Measurements from ENCODE around the gene ERG.

ERG gene

DNA sequence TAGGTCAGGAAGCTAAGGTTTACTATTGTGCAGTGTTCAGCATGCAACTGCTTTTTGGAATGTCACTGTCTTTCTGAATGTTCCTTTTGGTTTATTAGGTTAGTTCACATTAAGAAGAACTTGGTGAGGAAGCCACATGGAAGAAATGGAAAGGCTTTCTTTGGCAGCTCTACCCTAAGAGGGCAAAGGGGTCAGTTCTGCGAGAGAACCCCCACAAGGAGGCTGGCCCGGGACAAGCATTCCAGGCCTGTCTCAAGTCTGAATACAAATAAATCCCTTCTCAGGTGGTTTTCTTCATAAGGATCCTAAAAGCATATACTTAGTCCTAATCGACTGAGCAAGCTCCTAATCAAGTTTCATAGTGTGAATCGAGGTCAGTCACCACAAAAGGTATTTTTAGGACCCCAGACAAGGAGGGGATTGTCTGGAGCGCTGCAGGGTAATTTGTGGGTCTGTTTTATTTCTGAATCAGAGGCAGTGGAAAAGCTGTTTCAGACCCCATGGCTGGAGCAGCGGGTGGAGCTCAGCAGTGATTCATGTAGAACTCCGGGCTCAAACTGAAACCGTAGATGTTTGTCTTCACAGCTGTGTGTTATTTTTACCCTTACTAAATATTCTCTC is 63.3 kb downstream of the ERG start:
- no peak for DNase-seq (ENCODE audit: low read depth in 2 of 2)

DNA sequence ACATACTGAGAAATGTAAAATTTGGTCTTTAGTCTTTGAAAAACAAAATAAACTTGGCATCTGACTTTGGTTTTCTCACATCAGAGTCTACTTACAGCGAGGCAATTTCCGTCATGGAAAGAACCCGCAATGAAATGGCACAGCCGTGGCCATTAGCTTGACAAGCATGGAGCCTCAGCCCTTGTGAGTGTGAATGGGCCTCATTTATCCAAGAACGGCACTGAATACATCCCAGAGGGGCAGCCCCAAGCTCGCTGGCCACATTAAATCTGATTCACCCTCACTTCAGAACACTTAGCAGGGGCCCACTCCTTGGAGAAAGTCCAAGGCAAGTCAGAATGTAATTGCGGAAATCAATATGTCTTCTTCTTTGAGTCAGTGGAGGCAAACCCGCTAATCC is 64.8 kb downstream of the ERG start:
- no peak for DNase-seq (ENCODE audit: low read depth in 2 of 2)

DNA sequence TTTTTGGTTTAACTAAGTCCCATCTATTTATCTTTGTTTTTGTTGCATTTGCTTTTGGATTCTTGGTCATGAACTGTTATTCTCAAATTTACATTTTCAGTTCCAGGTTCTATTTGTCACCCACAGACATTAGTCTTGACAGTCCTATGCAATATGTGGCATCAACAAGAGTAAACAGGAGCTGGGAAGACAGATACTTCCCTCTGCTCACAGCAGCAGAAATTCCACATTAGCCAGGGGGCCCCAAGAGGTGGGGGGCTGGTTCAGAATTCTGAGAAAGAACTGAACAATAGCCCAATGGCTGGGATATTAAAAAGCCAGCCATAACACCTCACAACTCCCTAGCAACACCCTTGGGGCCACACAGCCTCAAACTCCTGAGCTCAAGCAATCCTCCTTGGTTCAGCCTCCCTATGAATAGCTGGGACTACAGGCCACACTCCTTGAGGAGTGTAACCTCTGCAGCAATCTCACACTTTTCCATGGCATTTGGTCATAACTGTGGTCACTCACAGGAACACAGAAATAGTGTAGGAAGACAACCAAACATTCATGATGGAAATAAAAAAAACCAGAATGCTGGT is 67.8 kb downstream of the ERG start:
- no peak for DNase-seq (ENCODE audit: low read depth in 2 of 2)

DNA sequence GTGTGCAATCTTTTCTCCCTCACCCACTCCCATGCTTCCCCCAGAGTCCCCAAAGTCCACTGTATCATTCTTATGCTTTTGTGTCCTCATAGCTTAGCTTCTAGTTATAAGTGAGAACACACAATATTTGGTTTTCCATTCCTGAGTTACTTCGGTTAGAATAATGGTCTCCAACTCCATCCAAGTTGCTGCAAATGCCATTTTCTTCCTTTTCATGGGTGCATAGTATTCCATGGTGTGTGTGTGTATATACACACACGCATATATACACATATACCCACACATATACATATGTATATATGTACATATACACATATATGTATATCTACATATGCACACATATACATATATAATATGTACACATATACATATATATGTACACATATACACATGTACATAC is 69.3 kb downstream of the ERG start:
- no peak for DNase-seq (ENCODE audit: low read depth in 2 of 2)

DNA sequence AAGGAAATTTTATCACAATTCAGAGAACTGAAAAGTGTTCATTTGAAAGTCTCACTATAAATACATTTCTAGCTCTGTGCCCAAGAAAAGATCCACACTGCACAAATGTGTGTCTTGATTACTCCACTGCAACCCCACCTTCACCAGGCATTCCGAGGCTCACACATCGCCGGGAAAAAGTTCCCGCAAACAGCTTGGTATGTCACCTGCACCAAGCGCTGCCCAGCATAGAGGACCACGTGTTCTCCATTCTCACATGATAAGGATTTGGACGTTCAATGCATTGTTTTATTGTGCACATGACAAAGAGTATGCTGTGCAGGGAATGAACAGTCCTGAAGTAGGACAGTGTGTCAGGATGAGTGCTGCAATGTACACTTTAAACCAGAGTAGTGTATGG is 70.1 kb downstream of the ERG start:
- DNase-seq (ENCODE audit: low read depth in 2 of 2): no peak

DNA sequence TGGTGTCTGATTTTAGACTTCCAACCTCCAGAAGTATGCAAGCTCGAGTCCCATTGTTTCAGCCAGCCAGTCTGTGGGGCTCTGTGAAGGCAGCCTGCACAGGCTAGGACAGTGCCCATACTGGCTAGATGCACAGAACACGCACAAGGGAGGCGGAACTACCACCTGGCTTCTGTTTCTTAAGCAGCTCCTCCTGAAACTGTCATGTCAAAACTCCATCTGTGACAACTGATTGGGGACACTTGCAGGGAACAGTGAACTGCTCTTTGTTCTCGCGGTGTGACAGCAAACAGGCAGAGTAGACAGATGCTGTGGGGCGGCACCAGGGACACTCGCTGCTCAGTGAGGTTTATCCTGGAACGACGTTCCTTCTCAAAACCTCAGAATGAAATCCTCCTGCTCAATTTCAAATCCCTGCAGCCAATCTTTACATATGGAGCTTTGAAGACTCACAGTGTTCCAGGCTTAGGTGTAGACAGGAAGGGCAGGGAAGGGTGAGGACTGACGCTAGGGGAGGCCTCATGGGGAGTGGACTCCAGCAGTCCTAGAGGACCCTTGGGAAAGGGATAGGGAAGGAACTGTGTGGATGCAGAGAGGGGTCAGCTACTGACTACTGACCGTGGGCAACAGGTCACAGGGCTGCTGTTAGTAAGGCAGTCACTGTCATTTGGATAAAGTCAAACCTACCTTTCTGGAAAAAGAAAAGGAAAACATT is 73.8 kb downstream of the ERG start:
- DNase-seq (ENCODE audit: low read depth in 2 of 2): no peak

DNA sequence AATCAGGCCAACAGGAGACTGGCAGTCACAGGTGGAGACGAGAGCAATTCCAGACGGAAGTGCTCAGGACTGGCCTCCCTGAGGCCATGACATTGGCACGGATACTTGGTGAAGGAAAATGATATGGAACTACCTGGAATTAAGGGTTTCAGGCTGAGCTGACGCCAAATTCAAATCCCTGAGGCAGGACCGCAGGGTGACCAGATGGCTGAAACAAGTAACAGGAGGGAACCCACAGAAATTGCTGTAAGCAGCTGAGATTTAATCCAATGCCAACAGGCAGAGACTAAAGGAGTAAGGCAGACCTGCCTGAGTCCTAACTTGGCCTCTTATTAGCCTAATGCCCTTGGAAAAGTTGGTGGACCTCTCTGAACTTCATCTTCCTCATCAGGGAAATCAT is 76.2 kb downstream of the ERG start:
- DNase-seq (ENCODE audit: low read depth in 2 of 2): no peak

DNA sequence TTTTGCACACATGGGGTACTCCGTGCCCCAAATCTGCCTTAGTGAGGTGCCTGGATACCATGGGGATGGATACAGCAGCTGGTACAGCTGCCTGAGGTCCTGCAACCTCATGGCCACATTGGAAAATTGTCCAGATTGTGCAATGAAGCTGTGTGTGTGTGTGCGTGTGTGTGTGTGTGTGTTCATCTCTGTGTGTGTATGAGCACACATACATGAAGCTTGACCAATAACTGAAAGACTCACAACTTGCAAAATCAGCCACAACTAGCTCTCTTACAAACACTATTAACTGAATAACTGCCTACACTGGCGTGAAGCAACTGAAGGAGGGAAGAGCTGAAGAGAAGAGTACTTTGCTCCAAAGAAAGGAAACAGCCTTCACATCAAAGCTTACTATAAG is 78.1 kb downstream of the ERG start:
- DNase-seq (ENCODE audit: low read depth in 2 of 2): no peak

DNA sequence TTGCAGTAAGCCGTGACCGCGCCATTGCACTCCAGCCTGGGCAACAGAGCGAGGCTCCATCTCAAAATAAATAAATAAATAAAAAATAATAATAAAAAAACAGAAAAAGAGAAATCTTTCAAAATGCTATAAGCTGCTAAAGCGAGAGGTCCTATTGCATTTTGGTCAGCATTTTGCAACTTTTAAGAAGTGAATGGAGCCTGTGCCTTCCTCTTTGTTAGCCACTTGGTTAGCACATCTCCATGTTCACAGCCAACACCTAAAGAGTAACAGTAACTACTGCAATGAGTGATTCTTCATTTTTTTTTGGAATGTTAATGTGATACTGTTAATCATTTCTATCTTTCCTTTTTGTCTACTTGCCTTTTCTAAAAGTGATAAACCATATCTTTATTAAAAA is 80.6 kb downstream of the ERG start:
- no peak for DNase-seq (ENCODE audit: low read depth in 2 of 2)

DNA sequence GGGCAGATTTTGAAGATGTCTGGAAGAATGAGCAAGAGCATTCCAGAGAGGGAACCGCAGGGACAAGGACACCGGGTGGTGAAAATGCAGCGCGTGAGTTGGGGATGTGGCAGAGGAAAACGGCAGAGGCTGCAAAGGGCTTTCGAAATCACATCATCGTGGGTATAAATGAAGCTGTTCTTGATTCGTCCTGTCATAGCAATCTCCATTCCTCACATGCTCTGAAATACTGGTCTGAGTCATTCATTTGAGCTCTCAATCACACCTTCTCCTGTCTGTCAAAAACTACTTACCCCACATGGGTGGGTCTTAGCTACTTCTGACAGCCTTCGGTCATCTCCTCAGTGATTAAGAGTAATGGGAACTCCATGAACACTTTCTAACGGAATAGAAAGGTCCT is 81.5 kb downstream of the ERG start:
- no peak for DNase-seq (ENCODE audit: low read depth in 2 of 2)

DNA sequence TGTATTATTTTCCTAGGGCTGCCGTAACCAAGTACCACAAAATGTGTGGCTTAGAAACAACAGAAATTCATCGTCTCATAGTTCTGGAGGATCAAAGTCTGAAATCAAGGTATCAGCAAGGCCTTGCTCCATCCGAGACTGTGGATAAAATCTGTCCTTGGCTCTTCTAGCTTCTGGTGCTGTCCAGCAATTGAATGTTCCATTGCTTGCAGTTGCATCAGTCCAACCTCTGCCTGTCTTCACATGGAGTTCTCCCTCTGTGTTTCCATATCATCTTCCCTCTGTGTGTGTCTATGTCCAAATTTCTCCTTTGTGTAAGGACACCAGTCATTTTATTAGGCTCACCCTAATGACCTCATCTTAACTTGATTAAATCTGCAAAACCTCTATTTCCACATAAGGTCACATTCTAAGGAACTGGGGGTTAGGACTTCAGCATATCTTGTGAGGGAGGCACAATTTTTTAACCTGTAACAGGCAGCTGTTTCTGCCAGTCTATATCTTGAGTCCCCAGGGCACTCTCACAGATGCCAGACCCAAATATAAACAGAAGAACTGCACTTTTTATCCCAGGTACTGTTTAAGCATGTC is 84.2 kb downstream of the ERG start:
- no peak for DNase-seq (ENCODE audit: low read depth in 2 of 2)

DNA sequence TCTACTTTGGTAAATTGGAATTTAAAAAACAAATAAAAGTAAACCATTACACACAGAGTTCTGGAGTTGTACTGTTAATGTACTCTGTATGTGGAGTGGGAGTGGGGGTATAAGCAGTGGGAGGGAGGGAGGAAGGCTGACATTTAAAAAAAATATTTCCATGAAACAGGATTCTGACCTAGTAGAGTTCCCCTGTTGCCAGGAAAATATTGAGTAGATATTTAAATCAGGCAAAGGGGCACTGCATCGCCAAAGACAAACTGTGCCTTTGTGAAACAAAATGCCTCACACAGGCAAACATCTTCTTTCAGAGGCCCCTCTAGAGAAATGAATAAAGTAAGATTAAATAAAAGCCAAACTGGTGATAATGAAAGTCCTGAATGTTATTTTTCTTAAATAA is 87.8 kb downstream of the ERG start:
- DNase-seq (ENCODE audit: low read depth in 2 of 2): no peak

DNA sequence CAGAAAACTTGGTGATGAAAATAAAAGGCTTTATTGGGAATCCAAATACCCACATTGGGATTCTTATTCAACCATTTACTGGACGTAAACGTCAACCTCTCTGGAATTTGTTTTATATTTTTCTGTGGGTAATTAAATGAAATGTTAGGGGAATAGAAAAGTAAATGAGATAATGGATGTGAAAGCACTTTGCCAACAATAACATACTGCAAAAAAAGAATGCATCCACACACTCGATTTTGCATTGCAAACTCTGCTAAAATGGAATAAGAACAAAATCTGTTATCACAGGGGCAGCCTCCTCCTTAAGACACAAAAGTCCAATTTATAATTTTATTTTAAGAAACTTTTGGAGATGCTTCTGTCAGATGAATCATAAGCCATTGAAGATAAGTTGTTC is 88.4 kb downstream of the ERG start:
- no peak for DNase-seq (ENCODE audit: low read depth in 2 of 2)

DNA sequence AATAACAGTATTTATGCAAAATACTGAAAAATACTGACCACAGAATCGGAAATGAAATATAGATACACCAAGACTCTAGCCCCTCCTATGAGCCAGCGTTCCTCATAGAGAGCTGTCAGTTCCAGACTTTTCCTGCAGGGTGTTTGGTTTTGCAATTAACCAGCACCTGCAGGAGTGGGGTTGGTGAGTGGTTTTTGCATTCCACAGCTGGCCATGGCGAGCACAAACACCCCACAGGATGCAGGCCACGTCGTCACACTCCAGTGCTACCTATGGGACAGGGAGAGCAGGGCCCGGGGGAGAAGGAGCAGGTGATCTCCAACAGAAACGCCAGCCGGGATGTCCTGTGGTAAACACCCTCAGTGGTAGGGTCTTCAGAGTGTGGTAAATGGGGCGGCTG is 94.1 kb downstream of the ERG start:
- DNase-seq (ENCODE audit: low read depth in 2 of 2): no peak

DNA sequence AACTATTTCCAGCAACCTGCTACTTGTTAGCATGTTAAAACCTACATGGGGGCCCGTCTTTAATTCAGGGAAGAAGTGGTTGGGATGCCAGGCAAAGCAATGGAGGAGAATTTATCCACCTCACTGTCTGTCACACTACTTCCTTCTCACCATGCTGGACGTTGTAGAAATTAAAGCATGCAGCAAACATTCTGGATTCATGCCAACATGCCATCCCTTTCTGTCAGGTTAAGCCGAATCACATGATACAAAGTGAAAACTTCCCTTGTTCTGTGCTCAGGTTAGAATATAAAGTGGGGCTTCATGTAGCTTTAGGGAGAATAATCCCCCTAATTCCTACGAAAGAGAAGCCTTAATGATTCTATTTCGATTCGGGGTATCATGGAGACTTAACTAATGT is 95.5 kb downstream of the ERG start:
- no peak for DNase-seq (ENCODE audit: low read depth in 2 of 2)

DNA sequence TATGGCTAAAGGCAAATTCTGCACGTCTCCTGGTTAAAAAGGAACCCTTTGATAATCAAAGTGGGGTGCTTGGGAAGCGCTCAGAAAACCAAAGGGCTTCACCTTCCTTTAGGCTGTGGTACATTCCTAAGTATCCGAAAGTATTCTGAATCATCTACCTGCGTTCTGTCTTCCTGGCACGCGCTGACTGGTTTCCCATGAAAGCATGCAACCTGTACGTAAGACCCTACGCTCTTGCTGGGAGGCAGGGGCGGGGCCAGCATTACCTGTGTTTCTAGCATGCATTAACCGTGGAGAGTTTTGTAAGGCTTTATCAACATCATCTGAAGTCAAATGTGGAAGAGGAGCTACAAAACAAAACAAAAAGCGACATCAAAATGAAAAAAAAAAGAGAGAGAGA is 96.0 kb downstream of the ERG start:
- DNase-seq (ENCODE audit: low read depth in 2 of 2): no peak

DNA sequence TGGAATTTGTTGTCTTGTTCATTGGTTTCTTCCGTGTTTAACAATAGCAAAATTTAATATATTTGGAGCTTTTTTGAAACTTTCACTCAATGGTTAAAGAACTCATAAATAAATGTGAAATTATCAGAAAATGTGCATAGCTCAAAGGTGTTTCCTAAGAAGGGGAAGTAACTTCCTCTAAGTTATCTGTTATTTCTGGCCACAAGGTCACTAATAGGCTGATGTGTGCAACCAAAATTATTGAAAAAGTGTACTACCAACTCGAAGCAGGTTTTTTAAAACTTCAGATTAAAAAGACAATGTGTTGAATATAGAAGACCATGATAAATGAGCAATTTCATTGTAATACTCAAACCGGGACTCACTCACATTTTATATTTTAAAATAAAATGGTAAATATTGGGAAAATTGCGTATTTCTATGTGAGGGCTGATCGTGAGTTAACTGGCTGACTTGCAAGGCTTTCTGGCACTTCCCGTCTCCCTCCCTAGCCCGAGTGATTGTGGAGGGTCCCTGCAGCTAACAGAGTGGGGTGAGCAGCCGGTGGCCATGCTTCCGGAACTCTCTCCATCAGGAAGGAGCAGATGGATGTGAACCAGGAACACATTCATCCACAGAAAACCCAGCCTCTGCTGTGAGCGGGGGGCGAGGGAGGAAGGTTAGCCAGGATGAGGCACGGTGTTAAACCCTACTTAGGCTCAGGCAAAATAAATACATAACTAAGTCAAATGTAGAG is 96.9 kb downstream of the ERG start:
- no peak for DNase-seq (ENCODE audit: low read depth in 2 of 2)

DNA sequence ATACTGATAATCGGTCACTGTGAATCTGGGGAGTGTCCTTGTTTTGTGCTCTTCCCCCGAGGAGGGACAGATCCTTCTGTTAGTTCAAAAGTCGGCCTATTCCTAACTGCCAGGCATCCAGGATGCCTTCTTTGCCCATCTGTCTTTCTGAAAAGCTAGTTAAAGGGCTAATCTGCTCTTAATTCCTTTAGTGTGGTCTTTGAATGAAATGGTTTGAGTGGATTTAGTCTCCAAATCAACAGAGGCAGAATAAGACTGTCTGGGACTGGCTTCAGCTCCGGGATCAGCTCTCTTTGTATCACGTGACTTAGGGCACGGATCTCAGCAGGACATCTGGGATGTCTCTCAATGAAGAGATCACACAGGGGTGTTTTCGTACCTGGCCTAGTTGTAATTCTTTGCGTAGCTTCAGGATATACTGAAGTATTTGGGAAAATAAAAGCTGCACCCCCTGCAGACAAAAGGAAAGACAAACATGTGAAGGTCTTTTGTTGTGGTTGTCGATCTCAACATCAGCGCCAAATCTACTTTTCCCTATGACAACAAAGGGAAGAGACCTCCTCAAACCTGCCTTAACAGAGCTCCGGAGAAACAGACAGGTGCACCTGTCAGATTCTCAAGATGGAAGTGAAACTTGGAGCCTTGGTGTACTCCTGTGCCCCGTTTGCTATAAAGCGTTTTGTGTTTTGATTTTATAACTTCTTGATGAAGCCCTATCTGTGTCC is 97.9 kb downstream of the ERG start:
- no peak for DNase-seq (ENCODE audit: low read depth in 2 of 2)

DNA sequence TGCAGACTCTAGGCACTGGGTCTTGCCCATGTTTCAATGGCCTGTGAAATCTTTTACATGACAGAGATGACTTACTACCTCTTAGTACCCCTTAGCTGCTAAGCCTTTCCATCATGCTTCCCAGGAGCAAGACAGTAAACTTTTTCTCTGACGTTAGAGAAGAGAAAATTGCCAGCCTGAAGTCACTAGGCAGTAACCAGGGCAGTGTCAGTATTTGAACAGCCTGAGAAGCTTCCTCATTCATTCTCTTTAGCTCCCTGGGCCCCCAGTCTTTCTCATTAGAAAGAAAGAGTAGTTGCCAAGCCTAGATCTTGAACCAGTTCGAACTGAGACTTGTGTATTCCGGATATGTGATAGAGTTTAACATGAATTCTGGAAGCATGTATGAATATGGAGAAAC is 99.2 kb downstream of the ERG start:
- DNase-seq (ENCODE audit: low read depth in 2 of 2): no peak

DNA sequence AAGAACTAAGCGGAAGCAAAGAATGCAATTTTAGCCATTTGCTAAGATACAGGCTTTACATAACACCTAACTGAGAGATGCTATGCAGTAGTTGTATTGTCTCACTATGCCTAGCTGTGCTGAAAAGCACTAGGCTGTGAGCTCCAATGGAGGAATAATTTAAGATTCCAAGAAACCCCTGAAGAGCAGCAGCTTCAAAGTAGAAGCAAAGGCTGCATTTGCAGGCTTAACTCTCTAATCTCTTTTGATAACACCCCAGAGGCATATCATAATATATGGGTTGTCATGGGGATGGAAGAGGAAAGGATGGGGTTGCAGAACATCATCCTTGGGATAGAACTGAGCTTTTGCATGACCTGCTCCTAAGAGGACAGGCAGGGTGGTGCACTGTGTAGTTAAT is 102.0 kb downstream of the ERG start:
- DNase-seq (ENCODE audit: low read depth in 2 of 2): no peak

DNA sequence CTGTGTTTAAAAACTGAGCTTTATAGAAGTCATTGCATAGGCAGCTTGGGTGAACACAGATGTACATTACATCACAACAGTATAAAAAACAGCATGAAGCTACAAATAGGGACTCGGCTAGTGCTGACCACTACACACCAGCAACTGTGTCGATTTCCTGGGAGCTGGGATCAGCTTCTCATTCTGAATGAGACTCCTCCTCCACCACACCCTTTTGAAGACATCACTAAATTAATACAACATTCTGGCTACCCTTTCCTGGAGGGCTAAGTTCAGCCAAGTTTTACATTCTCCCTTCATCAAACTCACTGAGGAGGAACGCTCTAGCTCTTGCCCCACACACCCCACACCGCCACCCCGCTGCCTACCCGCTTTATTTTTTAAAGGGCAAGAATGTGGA is 102.7 kb downstream of the ERG start:
- no peak for DNase-seq (ENCODE audit: low read depth in 2 of 2)

DNA sequence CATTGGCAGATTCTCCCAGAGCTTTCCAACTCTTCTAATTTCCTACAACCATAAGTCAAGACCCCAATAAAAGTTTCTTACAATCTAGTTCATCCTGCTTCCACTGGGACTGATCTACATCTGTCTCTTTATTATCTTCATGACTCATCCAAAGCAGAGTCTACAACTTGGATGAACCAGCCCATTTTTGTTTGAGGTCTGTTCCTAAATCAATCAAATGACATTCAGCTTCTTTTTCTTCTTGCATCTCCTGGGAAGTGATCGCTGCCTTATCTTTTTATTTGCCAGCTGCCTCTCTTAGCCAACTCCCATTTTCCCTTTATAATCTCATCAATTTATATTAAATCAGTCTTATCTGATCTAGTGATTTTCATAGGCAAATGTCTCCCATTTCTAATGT is 105.6 kb downstream of the ERG start:
- DNase-seq (ENCODE audit: low read depth in 2 of 2): no peak
